Liver (tissue), 4 donors: ENCODE measurements around the gene SIRPA. TPM values are rescaled to one million over a fixed set of nuclear protein-coding genes. Genes with fewer than 3 reads are reported as not detected.

Experiments
- polyA plus RNA-seq, 2 donors: library from polyadenylated mRNA; stranded (reverse) in 1 of 2; unstranded in 1 of 2; fragments of 200-250 nt in 1 of 2; fragments of >200 nt in 1 of 2; fragmentation: Nextera tagmentation in 1 of 2; extraction: Ambion mirVana in 1 of 2; gene quantifications; one replicate each; pipeline versions ENCODE4 v1.2.1 to v1.2.3, GENCODE V29; 2013 to 2015
- total RNA-seq, 2 donors: library from RNA; depleted of rRNA; stranded (reverse); fragments of >200 nt; gene quantifications; one replicate each; pipeline ENCODE4 v1.2.3, GENCODE V29; 2014
- donor health status: healthy.
- donor health status: healthy.
- donor health status: healthy.

The SIRPA gene
- total and polyA plus RNA-seq, 4 donors: 5.4 to 47.5 (median 23.2) TPM

Other genes starting within 250 kb of the SIRPA start
- gene SIRPG, start 237.6 kb upstream of the SIRPA start, total RNA-seq: under 1 TPM in 1 of 2 donors, not detected in 1; 0.42 TPM
- under 1 TPM; 0.32 to 0.71 TPM for gene SIRPG, start 237.6 kb upstream of the SIRPA start, polyA plus RNA-seq
- gene PDYN, start 98.7 kb downstream of the SIRPA start, total RNA-seq: not detected
- not detected for gene PDYN, start 98.7 kb downstream of the SIRPA start, polyA plus RNA-seq
- 10 to 100 TPM; 15.6 to 18.5 TPM for gene STK35, start 206.4 kb downstream of the SIRPA start, total RNA-seq
- gene STK35, start 206.4 kb downstream of the SIRPA start, polyA plus RNA-seq: 1 to 10 TPM; 2.5 to 4.3 TPM